GM23248 (cell line): ENCODE results near the gene HELZ2.

Experiments
- EZH2 ChIP-seq: fragments of 200-600 bp; sonication (generic); IDR thresholded peaks from 2 replicates; pipeline ENCODE4 v1.6.1; 2018; ENCODE audit warnings: antibody characterized with exemption, mild to moderate bottlenecking; ENCODE audit not compliant: insufficient read depth, poor library complexity, severe bottlenecking
- EZH2phosphoT487 ChIP-seq: fragments of 200-600 bp; sonication (generic); IDR thresholded peaks from 2 replicates; pipeline ENCODE4 v1.6.1; 2018; ENCODE audit warnings: antibody characterized with exemption, moderate library complexity, mild to moderate bottlenecking, low read depth; ENCODE audit not compliant: insufficient read depth

- TF ChIP-seq EZH2phosphoT487 (no peak), EZH2 (no peak)
Measured at GRCh38 chr20:63549019-63549418, 25.0 kb downstream of the HELZ2 start.
